ENCODE measurements around the gene SGSM2. TPM values are rescaled to one million over a fixed set of nuclear protein-coding genes. Genes with fewer than 3 reads are reported as not detected.
A peak's percentile ranks its signal among the peaks of the same experiment; 100 is the strongest.

SGSM2 gene
- total and polyA plus RNA-seq, 2 of the 13 experiments (the other 11 are each of a cell fraction or from before 2014, with no cell fraction given) = 30.4 to 51.3 TPM

- no peak for TF ChIP-seq HNRNPL (IDR thresholded peaks at IDR 0.05; ENCODE audit: low read depth, low read length)
- no peak for TF ChIP-seq SIN3A (IDR thresholded peaks at IDR 0.05; ENCODE audit: borderline replicate concordance, low read depth, low read length)
- TF ChIP-seq RXRB (CRISPR knock-in tag; IDR thresholded peaks at IDR 0.05; ENCODE audit: borderline replicate concordance) = no peak
- TF ChIP-seq ZNF761 (CRISPR knock-in tag; conservative IDR thresholded peaks at IDR 0.05) = no peak
- TF ChIP-seq ZBTB21 (CRISPR knock-in tag; IDR thresholded peaks at IDR 0.05) = no peak
- no peak for TF ChIP-seq ATF2 (CRISPR knock-in tag; IDR thresholded peaks at IDR 0.05)
- no peak for TF ChIP-seq SCMH1 (CRISPR knock-in tag; IDR thresholded peaks at IDR 0.05; ENCODE audit: borderline replicate concordance)
- TF ChIP-seq ARNT2 (CRISPR knock-in tag; IDR thresholded peaks at IDR 0.05; ENCODE audit: low read depth) = no peak
These were observed 31.7 kb downstream of the SGSM2 start (continued) for GRCh38 chr17:2369039-2369438.

GRCh38 chr17:2369551-2370210 lies 32.4 kb downstream of the SGSM2 start:
- in situ Hi-C loops (cut with HindIII; ENCODE audit: extremely low pct_ligation_motif_present, low pct_unique_long_range_greater_than_20kb) = no loop called here

More at GRCh38 chr17:2369551-2370210, 32.4 kb downstream of the SGSM2 start:
- ATAC-seq (peak; percentile 23), FAIRE-seq (no peak), DNase-seq (ENCODE audit: low spot score) (no peak)
- intact Hi-C loops (cut with micrococcal nuclease; ENCODE audit: unreplicated experiment) = no loop called here
- BruUV-seq (replicated peaks) = no TSS peak
- WGBS (ENCODE audit: low lambda C conversion rate) = 86% methylated on average over 13 of the region's 20 CpGs
- Histone ChIP-seq H3K9me3 (ENCODE audit: low read length) (no peaks in the 10 kb centered on the region), H3K4me2 (ENCODE audit: low read depth, low read length) (no peak overlapping the region), H2AFZ (ENCODE audit: low read length) (no peak overlapping the region), H3K9ac (ENCODE audit: insufficient read depth, low read depth, low read length) (no peak overlapping the region), H3K4me1 (ENCODE audit: insufficient read depth, low read length) (no peaks in the 10 kb centered on the region), H4K20me1 (ENCODE audit: insufficient read depth, low read length) (no peaks in the 10 kb centered on the region), H3K27ac (ENCODE audit: extremely low read length, insufficient read depth, low read length) (no peak overlapping the region), H3K4me3 (replicated peaks in 1 of 3; ENCODE audit: insufficient read depth in 1 of 3, low read depth in 2 of 3, low read length in 3 of 3) (no peak overlapping the region), H3K79me2 (ENCODE audit: insufficient read depth, low read length) (no peaks in the 10 kb centered on the region), H3K27me3 (ENCODE audit: control insufficient read depth in 1 of 2, insufficient read depth in 2 of 2, low read length in 2 of 2) (no peaks in the 10 kb centered on the region), H3K36me3 (replicated peaks in 1 of 2; ENCODE audit: control insufficient read depth in 1 of 2, insufficient read depth in 2 of 2, low read length in 2 of 2) (peaks cover 9 to 10% of the 10 kb centered on the region in 2 experiments; a peak in 3 of 5 replicates)
- POLR2A ChIA-PET = no interaction called here
- TF ChIP-seq SATB2 (CRISPR knock-in tag; IDR thresholded peaks at IDR 0.05) = no peak
- TF ChIP-seq KAT7 (CRISPR knock-in tag; IDR thresholded peaks at IDR 0.05; ENCODE audit: borderline replicate concordance) = no peak
- TF ChIP-seq AGO2 (optimal IDR thresholded peaks at IDR 0.05; ENCODE audit: low read depth, low read length) = peak; percentile 19
- no peak for TF ChIP-seq TBX2 (CRISPR knock-in tag; IDR thresholded peaks at IDR 0.05; ENCODE audit: borderline replicate concordance)
- TF ChIP-seq ATF7 (IDR thresholded peaks at IDR 0.05) = no peak
- no peak for TF ChIP-seq ATF7 (CRISPR knock-in tag; IDR thresholded peaks at IDR 0.05)
- TF ChIP-seq ZNF124 (CRISPR knock-in tag; IDR thresholded peaks at IDR 0.05) = no peak
- TF ChIP-seq, protein P1, sequence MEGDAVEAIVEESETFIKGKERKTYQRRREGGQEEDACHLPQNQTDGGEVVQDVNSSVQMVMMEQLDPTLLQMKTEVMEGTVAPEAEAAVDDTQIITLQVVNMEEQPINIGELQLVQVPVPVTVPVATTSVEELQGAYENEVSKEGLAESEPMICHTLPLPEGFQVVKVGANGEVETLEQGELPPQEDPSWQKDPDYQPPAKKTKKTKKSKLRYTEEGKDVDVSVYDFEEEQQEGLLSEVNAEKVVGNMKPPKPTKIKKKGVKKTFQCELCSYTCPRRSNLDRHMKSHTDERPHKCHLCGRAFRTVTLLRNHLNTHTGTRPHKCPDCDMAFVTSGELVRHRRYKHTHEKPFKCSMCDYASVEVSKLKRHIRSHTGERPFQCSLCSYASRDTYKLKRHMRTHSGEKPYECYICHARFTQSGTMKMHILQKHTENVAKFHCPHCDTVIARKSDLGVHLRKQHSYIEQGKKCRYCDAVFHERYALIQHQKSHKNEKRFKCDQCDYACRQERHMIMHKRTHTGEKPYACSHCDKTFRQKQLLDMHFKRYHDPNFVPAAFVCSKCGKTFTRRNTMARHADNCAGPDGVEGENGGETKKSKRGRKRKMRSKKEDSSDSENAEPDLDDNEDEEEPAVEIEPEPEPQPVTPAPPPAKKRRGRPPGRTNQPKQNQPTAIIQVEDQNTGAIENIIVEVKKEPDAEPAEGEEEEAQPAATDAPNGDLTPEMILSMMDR (CRISPR knock-in tag; IDR thresholded peaks at IDR 0.05) = peak; percentile 36; the same call in 1 of the 2 replicates
- TF ChIP-seq STAG1 (CRISPR knock-in tag; IDR thresholded peaks at IDR 0.05) = 0 out of 2 replicates have a peak, but pooled peaks have one; percentile 16
- TF ChIP-seq ZZZ3 (CRISPR knock-in tag; IDR thresholded peaks at IDR 0.05; ENCODE audit: borderline replicate concordance) = no peak
- TF ChIP-seq ZBTB25 (CRISPR knock-in tag; IDR thresholded peaks at IDR 0.05) = no peak
- TF ChIP-seq NR1H2 (CRISPR knock-in tag; IDR thresholded peaks at IDR 0.05; ENCODE audit: borderline replicate concordance, low read depth) = no peak
- TF ChIP-seq PRMT3 (CRISPR knock-in tag; IDR thresholded peaks at IDR 0.05; ENCODE audit: borderline replicate concordance, low read depth) = no peak
- CTCF ChIA-PET (ENCODE audit: low intra/inter-chr PET ratio, low total read pairs) = interaction anchor here (1.3 kb wide), 1 partner anchor 46 kb away, joined by 4 read pairs; no protein-coding TSS in a partner anchor

Data from HepG2 (cell line).